Testis (tissue), 3 donors: ENCODE data around the gene SPG11. TPM values are rescaled to one million over a fixed set of nuclear protein-coding genes. Genes with fewer than 3 reads are reported as not detected.

Source experiments
- DNase-seq: peaks from one replicate; pipeline ENCODE4 v3.0.0-alpha.2; 2019
- H3K27ac ChIP-seq, 2 donors: fragments of 200-600 bp; sonication (generic); one replicate each; pipeline ENCODE4 v1.5.1; 2019
- H3K27me3 ChIP-seq: fragments of 200-600 bp; sonication (generic); one replicate; pipeline ENCODE4 v1.5.1; 2019
- H3K36me3 ChIP-seq: fragments of 200-600 bp; sonication (generic); one replicate; pipeline ENCODE4 v1.5.1; 2017; ENCODE audit warnings: low read depth; ENCODE audit errors: missing control alignments
- H3K4me1 ChIP-seq: fragments of 200-600 bp; sonication (generic); one replicate; pipeline ENCODE4 v1.5.1; 2019
- H3K4me3 ChIP-seq, 2 donors: fragments of 200-600 bp; sonication (generic); one replicate each; pipeline ENCODE4 v1.5.1; 2017 to 2019
- H3K9me3 ChIP-seq: fragments of 200-600 bp; sonication (generic); one replicate; pipeline ENCODE4 v1.5.1; 2017
- CTCF ChIP-seq, 3 experiments: fragments of 450-650 bp in 2 of 3; fragments of 200-600 bp in 1 of 3; sonication (generic) in 1 of 3; IDR thresholded peaks; one replicate each; pipeline ENCODE4 v1.5.1; 2016 to 2019; ENCODE audit warnings: antibody characterized with exemption in 3 of 3, mild to moderate bottlenecking in 2 of 3, moderate library complexity in 1 of 3
- POLR2A ChIP-seq: fragments of 450-650 bp; IDR thresholded peaks from one replicate; pipeline ENCODE4 v1.6.1; 2017; ENCODE audit warnings: antibody characterized with exemption, mild to moderate bottlenecking, moderate library complexity
- WGBS, 2 donors: methylation state at CpG; one replicate each; pipeline ENCODE4 v1.1.5; 2018; 5-methylcytosine and 5-hydroxymethylcytosine counted together
- intact Hi-C: fragments of 100-400 bp; cut with DNase I; formaldehyde crosslinking; loops from one replicate; pipeline ENCODE4 v1.15.1; 2023; ENCODE audit warnings: low total_unique reads
- polyA plus RNA-seq: library from polyadenylated mRNA; stranded (reverse); fragments of 350-450 nt; fragmentation: Illumina TruSeq; extraction: RNeasy Lipid Tissue Mini Kit (QIAGEN cat#74804); gene quantifications from one replicate; pipeline ENCODE4 v1.2.3, GENCODE V29; 2014; ENCODE audit warnings: low read depth, low replicate concordance; ENCODE audit not compliant: insufficient read depth
- total RNA-seq, 2 donors: library from RNA; depleted of rRNA; stranded (reverse); fragments of >200 nt; gene quantifications; one replicate each; pipeline ENCODE4 v1.2.3, GENCODE V29; 2016

Gene SPG11
- total and polyA plus RNA-seq, 3 donors from 2014 or later: 89.6 to 137 (median 127) TPM

- WGBS, 2 donors: 85 to 87% methylated on average over 6 of the region's 6 CpGs
- TF ChIP-seq CTCF (IDR thresholded peaks at IDR 0.05) (no peak), POLR2A (no peak)
Observed at GRCh38 chr15:44670087-44670950, 6.9 kb upstream of the SPG11 start.

GRCh38 chr15:44668921-44669320 is 5.5 kb upstream of the SPG11 start:
- DNase-seq: no peak
- Histone ChIP-seq H3K27me3 (no peaks in the 10 kb centered on the region), H3K36me3 (no peaks in the 10 kb centered on the region), H3K27ac (no peak overlapping the region), H3K4me1 (peaks cover under 1% of the 10 kb centered on the region), H3K9me3 (no peaks in the 10 kb centered on the region), H3K4me3 (no peak overlapping the region)
- intact Hi-C loops: no loop called here
- WGBS, 2 donors: 68 to 75% methylated on average over 2 of the region's 2 CpGs
- TF ChIP-seq CTCF (IDR thresholded peaks at IDR 0.05) (no peak), POLR2A (no peak)

More at GRCh38 chr15:44670087-44670950, 6.9 kb upstream of the SPG11 start:
- Histone ChIP-seq H3K4me3 (no peak overlapping the region), H3K36me3 (no peaks in the 10 kb centered on the region), H3K9me3 (no peaks in the 10 kb centered on the region), H3K4me1 (no peaks in the 10 kb centered on the region), H3K27ac (no peak overlapping the region), H3K27me3 (no peaks in the 10 kb centered on the region)
- no peak for DNase-seq
- intact Hi-C loops: no loop called here

GRCh38 chr15:44667039-44667360 is 3.5 kb upstream of the SPG11 start:
- Histone ChIP-seq H3K9me3 (no peaks in the 10 kb centered on the region), H3K27ac (no peak overlapping the region), H3K4me3 (no peak overlapping the region), H3K4me1 (peaks cover 3% of the 10 kb centered on the region), H3K36me3 (no peaks in the 10 kb centered on the region), H3K27me3 (no peaks in the 10 kb centered on the region)
- intact Hi-C loops: no loop called here
- no peak for DNase-seq
- TF ChIP-seq CTCF (IDR thresholded peaks at IDR 0.05) (no peak), POLR2A (no peak)
- WGBS, 2 donors: 69 to 72% methylated on average over 3 of the region's 3 CpGs

- 55 to 58% methylated on average over 5 of the region's 5 CpGs for WGBS, 2 donors
Observed at GRCh38 chr15:44666210-44667038, 3.0 kb upstream of the SPG11 start.

More at GRCh38 chr15:44666210-44667038, 3.0 kb upstream of the SPG11 start:
- Histone ChIP-seq H3K4me3 (no peak overlapping the region), H3K36me3 (no peaks in the 10 kb centered on the region), H3K27ac (no peak overlapping the region), H3K4me1 (peaks cover 3% of the 10 kb centered on the region), H3K27me3 (no peaks in the 10 kb centered on the region), H3K9me3 (no peaks in the 10 kb centered on the region)
- no peak for DNase-seq
- TF ChIP-seq POLR2A: no peak
- no peak for TF ChIP-seq CTCF (IDR thresholded peaks at IDR 0.05)
- intact Hi-C loops: no loop called here
